Body of pancreas (tissue), 4 donors: ENCODE measurements around the gene SYPL1. TPM values are rescaled to one million over a fixed set of nuclear protein-coding genes. Genes with fewer than 3 reads are reported as not detected.

ENCODE experiments used
- ATAC-seq: fragments of 150-250 bp; one replicate; pipeline ENCODE4 v1.9.1; 2016
- DNase-seq, 4 donors: peaks; one replicate each; pipeline ENCODE4 v3.0.0-alpha.2; 2019
- H3K27ac ChIP-seq, 4 donors: fragments of 200-600 bp; sonication (generic); 1 replicate in 3 of 4; 2 replicates in 1 of 4; pipeline versions ENCODE4 v1.5.1 to v1.6.1; 2016 to 2019; ENCODE audit warnings: mild to moderate bottlenecking in 1 of 4, mixed read lengths in 1 of 4, moderate library complexity in 1 of 4
- H3K27me3 ChIP-seq, 2 donors: fragments of 200-600 bp; sonication (generic); one replicate each; pipeline ENCODE4 v1.6.0; 2016; ENCODE audit warnings: mild to moderate bottlenecking in 1 of 2
- H3K36me3 ChIP-seq, 2 donors: fragments of 200-600 bp; sonication (generic); replicated peaks in 1 of 2; 2 replicates each; pipeline ENCODE4 v1.5.1; 2016; ENCODE audit warnings: low read depth in 2 of 2; ENCODE audit not compliant: insufficient read depth in 1 of 2
- H3K4me1 ChIP-seq: fragments of 200-600 bp; sonication (generic); one replicate; pipeline ENCODE4 v1.6.0; 2016
- H3K4me3 ChIP-seq, 2 donors: fragments of 200-600 bp; sonication (generic); 1 replicate in 1 of 2; 2 replicates in 1 of 2; pipeline ENCODE4 v1.5.1; 2016 to 2019
- H3K9me3 ChIP-seq, 3 donors: fragments of 200-600 bp; sonication (generic); 1 replicate in 2 of 3; 2 replicates in 1 of 3; pipeline ENCODE4 v1.5.1; 2016
- CTCF ChIP-seq, 7 experiments: fragments of 450-650 bp in 4 of 7; fragments of 200-600 bp in 3 of 7; sonication (generic) in 3 of 7; IDR thresholded peaks; one replicate each; pipeline ENCODE4 v1.5.1; 2016 to 2019; ENCODE audit warnings: antibody characterized with exemption in 7 of 7
- POLR2A ChIP-seq, 3 donors: fragments of 450-650 bp; IDR thresholded peaks; one replicate each; pipeline ENCODE4 v1.6.1; 2016; ENCODE audit warnings: antibody characterized with exemption in 3 of 3, mild to moderate bottlenecking in 2 of 3
- WGBS, 2 donors: methylation state at CpG; one replicate each; pipeline ENCODE4 v1.1.5; 2017; 5-methylcytosine and 5-hydroxymethylcytosine counted together
- intact Hi-C: fragments of 100-400 bp; cut with DNase I; formaldehyde crosslinking; loops from one replicate; pipeline ENCODE4 v1.15.1; 2023
- total RNA-seq, 2 donors: library from RNA; depleted of rRNA; stranded (reverse); fragments of >200 nt; gene quantifications; one replicate each; pipeline ENCODE4 v1.1.0, GENCODE V29; 2016

SYPL1 gene
- total RNA-seq, 2 donors from 2014 or later = 35.6 to 44.1 TPM

DNA sequence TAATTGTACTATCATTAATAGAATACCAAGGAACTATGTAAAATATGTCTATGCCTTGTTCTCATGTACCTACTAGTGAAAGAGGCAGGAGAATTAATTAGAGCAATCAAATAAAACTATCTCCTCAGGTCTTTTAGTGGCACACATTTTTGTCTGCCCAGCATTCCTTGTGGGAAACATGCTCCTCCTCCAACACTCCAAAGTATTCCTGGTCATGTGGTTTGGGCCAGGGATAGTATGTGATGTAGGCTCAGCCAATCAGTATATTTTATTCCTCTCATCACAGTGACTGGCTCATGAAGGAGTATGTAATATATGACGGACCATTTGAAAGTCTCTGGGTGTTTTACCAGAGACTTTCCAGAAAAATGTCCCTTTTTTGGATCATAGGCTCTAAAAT lies 16.7 kb upstream of the SYPL1 start:
- Histone ChIP-seq H3K27me3 (no peaks in the 10 kb centered on the region), H3K4me1 (no peaks in the 10 kb centered on the region), H3K4me3 (no peak overlapping the region), H3K36me3 (no peaks in the 10 kb centered on the region), H3K27ac (no peak overlapping the region), H3K9me3 (no peaks in the 10 kb centered on the region)
- no peak for ATAC-seq
- no peak for TF ChIP-seq POLR2A (IDR thresholded peaks at IDR 0.05)
- no peak for TF ChIP-seq CTCF (IDR thresholded peaks at IDR 0.05)
- WGBS, 2 donors = 60 to 72% methylated on average over 1 of the region's 1 CpG
- no peak for DNase-seq
- intact Hi-C loops = no loop called here

DNA sequence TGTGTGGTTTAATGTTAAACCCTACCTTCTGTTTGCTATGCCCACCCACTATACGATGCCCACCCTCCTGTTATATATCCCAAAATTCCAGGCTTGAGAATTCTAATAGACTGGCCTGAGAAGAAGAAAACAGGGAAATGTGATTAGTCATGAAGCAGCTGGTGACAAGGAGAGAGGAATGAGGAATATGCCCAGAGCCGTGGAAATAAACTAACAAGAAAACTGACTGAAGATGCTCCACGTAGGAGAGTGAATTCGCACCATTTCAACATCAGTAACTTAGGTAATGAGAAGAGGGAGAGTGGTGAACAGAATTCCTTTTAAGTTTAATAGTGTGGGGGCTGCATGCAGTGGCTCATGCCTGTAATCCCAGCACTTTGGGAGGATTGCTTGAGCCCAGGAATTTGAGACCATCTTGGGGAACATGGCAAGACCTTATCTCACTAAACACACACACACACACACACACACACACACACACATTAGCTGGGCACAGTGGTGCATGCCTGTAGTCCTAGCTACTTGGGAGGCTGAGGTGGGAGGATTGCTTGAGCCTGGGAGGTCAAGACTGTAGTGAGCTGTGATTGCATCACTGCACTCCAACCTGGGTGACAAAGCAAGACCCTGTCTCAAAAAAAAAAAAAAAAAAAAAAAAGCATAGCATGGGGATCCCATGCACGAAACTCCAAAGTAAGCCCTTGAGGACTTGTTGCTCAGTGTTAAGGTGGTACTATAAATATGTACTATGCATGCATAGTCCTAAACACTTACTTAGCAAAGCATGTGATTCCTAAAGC lies 16.1 kb upstream of the SYPL1 start:
- ATAC-seq = no peak
- H3K27ac ChIP-seq = no peak overlapping the region

DNA sequence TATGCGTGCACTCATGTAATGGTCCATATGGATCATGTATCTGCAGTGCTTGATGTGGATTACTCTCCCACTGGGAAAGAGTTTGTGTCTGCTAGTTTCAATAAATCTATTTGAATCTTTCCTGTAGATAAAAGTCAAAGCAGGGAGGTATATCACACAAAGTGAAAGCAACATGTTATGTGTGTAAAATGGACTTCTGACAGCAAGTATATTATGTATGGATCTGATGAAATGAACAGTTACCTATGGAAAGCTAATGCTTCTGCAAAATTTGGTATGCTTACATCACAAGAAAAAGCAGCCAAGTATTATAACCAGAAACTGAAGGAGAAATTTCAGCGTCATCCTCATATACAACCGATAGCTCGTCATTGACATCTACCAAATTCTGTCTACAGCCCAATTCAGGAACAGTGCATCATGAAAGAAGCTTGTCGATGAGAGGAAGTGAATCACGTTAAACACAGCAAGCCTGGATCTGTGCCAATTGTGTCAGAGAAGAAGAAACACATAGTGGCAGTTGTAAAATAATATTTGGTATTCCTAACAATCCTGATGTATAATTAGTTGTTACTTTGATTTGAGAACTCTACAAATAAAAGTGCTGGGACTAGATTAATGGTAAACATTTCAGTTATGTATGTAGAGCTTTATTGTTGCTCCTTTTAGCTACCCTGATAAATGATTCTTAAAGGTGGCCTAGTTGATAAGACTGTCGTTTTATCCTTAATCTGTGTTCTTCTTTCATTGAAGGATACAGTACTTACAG lies 14.2 kb upstream of the SYPL1 start:
- DNase-seq = peak in 1 of 4 donors; percentile 58
- no peak for ATAC-seq
- Histone ChIP-seq H3K36me3 (no peaks in the 10 kb centered on the region), H3K27me3 (no peaks in the 10 kb centered on the region), H3K9me3 (no peaks in the 10 kb centered on the region), H3K27ac (no peak overlapping the region), H3K4me3 (no peak overlapping the region), H3K4me1 (no peaks in the 10 kb centered on the region)
- intact Hi-C loops = no loop called here
- 57 to 58% methylated on average over 7 of the region's 7 CpGs for WGBS, 2 donors
- TF ChIP-seq POLR2A (IDR thresholded peaks at IDR 0.05) (no peak), CTCF (IDR thresholded peaks at IDR 0.05) (no peak)

More for the DNA sequence above, 16.1 kb upstream of the SYPL1 start:
- no peaks in the 10 kb centered on the region for H3K4me1 ChIP-seq
- no peaks in the 10 kb centered on the region for H3K9me3 ChIP-seq
- TF ChIP-seq CTCF (IDR thresholded peaks at IDR 0.05) = no peak
- TF ChIP-seq POLR2A (IDR thresholded peaks at IDR 0.05) = no peak
- H3K27me3 ChIP-seq = no peaks in the 10 kb centered on the region
- H3K4me3 ChIP-seq = no peak overlapping the region
- WGBS, 2 donors = 64 to 70% methylated on average over 5 of the region's 5 CpGs
- intact Hi-C loops = no loop called here
- no peaks in the 10 kb centered on the region for H3K36me3 ChIP-seq
- no peak for DNase-seq

- 57 to 89% methylated on average over 4 of the region's 4 CpGs for WGBS, 2 donors
- DNase-seq (no peak), ATAC-seq (no peak)
- no peak overlapping the region for H3K27ac ChIP-seq
- TF ChIP-seq POLR2A (IDR thresholded peaks at IDR 0.05) (no peak), CTCF (IDR thresholded peaks at IDR 0.05) (no peak)
- H3K4me1 ChIP-seq = no peaks in the 10 kb centered on the region
- no peaks in the 10 kb centered on the region for H3K9me3 ChIP-seq
- H3K27me3 ChIP-seq = no peaks in the 10 kb centered on the region
- H3K36me3 ChIP-seq = no peaks in the 10 kb centered on the region
- no peak overlapping the region for H3K4me3 ChIP-seq
- intact Hi-C loops = no loop called here
Observed at GRCh38 chr7:106125417-106125816, 13.3 kb upstream of the SYPL1 start.
